HG02885 (cell line): ENCODE measurements around the gene AGBL4.

Source experiments
- ATAC-seq: cut with Tn5 transposase; IDR thresholded peaks from one replicate; pipeline ENCODE4 v1.9.1; 2021; ENCODE audit warnings: mild to moderate bottlenecking; ENCODE audit not compliant: unreplicated experiment, poor library complexity

Gene AGBL4

DNA sequence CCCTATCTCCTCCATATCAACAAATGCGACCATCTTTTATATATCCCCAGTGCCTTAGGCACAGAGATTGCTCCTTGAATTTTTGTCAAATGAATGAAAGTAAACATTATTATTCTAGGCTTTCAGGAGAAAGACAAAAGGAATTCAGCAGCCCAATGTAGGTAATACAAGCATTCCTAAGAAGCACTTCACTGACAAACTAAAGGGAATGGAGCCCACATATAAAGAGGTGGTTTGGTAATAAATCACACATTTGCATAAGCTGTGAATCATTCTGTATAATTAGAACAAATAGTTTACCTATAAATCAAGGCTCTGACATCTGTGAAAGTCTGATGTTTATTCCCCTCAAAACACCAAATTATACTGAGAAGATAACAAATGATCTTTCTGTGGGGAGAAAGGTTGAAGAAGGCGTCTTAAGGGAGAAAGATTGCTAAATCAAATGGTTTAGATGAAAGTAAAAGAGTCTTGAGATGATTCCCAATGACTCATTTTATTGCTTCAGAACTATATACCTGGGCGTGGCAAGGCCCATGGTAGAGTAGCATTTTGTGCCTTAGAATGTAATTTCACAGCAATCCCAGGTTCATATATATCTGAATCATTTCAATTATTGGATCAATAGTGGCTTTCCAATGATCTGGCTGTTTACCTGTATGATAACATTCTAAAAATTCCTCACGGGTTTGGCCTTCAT, 558.1 kb downstream of the AGBL4 start:
- no peak for ATAC-seq

- ATAC-seq: no peak
These were observed 575.6 kb downstream of the AGBL4 start for GRCh38 chr1:49448200-49448599.

DNA sequence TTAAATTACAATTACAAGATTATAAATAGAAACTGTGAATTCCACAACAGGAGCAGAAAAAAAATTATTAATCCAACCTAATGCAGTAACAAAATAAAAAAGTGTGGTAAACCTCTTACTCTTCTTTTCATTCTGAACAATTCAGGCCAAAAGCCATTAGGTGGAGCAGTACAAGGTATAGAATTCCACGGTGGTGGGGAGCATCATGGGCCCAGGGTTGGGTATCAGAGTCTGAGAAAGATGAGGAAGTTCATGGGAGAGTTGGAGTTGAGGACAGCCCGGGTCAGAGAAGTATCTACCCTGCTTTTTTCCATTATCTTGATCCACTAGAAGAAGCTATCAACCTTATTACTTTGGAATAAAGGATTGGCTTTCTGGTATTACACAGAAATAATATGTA, 586.9 kb downstream of the AGBL4 start:
- ATAC-seq: no peak

DNA sequence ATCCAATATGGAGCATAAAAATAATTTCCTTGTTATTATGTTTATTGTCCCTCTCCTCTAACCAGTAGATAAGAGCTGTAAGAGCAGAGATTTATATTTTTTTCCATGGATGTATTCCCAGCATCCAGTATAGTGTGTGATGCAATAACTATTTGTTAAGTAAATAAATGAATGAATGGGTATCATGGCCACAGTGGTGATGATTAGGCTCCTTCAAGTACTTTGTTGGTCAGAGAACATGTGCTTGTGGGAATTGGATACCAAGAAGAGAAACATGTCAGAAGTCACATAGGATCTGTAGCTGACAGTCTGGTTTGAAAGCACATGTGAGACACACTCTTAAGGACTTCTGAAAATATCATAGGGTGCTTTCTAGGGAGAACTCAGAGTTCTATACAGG, 588.5 kb downstream of the AGBL4 start:
- no peak for ATAC-seq

DNA sequence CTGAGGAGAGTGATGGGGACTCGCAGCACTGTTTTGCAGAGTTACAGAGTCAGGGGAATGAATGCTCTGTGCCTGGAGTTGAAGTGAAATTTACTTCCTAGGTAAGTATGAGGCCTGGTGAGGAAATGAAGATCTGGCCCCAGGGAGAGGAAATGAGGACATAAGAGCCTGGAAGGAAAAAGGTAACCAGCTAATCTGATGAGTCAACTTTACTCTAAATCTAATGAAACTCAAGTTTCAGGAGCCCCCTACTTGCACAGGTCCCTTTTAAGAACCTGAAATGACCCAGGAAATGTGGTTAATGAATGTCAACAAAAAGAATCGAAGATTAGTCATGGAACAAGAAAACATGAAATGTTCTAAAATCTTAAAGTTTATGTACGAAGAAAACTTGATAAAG, 599.0 kb downstream of the AGBL4 start:
- no peak for ATAC-seq

GRCh38 chr1:49416758-49417157, 607.0 kb downstream of the AGBL4 start:
- no peak for ATAC-seq

DNA sequence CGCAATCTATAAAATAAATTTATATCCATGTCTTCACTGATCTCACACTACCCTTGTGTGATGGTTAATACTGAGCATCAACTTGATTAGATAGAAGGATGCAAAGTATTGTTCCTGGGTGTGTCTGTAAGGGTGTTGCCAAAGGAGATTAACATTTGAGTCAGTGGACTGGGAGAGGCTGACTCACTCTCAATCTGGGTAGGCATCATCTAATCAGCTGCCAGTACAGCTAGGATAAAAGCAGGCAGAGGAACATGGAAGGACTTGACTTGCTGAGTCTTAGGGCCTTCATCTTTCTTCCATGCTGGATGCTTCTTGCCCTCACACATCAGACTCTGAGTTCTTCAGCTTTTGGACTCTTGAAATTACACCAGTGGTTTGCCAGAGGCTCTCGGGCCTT, 615.4 kb downstream of the AGBL4 start:
- ATAC-seq: no peak

DNA sequence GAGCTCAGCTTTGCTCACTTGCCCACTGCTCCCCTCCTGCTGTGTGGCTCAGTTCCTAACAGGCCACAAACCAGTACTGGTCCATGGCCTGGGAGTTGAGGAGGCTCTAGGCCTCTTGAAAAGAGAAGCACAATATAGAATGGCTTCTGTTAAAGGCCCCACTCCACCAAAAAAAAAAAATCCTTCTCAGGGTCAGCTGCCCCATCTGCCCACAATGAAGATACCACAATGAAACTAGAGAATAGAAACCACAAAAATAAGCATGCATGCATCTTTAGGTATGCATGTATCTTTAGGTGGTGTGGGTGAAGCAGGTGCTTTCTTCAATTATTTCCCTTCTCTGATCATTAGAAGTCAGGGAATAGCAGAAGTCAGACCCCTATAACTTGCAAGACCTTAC, 626.7 kb downstream of the AGBL4 start:
- ATAC-seq: no peak

- no peak for ATAC-seq
These were observed 629.6 kb downstream of the AGBL4 start for GRCh38 chr1:49394200-49394599.

GRCh38 chr1:49389699-49390098, 634.1 kb downstream of the AGBL4 start:
- ATAC-seq: no peak

DNA sequence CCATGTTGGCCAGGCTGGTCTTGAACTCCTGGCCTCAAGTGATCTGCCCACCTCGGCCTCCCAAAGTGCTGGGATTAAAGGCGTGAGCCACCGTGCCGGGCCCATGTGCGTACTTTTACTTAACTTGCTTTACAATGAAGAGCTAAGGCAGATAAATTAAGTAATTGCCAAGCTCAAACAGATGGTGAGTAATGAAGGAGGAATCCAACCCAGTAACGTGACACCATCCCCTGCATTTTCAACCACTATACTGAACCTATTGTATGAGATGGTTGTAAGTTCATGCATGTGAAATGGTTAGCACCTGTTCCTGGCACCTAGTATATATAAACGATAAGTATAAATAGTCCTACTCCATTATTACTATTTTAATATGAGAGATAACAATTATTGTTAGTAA, 659.1 kb downstream of the AGBL4 start:
- ATAC-seq: no peak

GRCh38 chr1:49363628-49364027, 660.1 kb downstream of the AGBL4 start:
- no peak for ATAC-seq

DNA sequence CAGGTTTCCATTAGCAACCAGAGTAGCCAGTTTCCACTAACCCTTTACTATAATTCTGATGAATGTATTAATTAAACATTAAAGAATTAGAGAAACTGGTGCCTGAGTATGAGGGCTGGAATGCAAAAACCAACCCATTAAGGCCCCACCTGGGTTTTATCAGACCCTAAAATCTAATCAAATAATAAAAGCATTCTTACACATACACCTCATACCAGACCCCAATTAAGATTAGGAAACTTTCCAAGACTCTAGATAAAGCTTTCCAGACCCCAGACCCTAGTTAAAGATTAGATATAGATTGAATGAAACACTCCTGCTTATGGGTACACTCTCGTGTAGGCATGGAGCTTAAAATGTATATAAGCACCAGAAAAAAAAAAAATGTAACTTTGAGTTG, 665.7 kb downstream of the AGBL4 start:
- no peak for ATAC-seq

DNA sequence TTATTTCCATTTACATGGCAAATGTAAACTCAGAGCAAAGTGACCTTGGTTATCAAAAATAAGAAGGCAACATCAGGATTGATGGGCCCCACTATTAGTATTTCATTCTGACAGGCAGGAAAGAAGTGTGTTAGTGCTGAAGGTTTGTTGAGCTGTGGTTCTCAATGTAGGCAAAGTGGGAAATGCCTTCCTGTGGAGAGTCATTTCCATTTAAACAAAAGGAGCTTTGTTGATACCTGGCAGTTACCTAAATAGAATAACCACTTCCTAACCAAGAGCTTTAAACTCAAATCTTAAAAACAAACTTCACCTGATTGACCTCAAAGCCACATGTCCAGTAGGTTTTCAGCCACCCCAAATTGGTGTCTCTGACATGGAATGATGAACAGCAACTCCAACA, 667.2 kb downstream of the AGBL4 start:
- ATAC-seq: no peak

DNA sequence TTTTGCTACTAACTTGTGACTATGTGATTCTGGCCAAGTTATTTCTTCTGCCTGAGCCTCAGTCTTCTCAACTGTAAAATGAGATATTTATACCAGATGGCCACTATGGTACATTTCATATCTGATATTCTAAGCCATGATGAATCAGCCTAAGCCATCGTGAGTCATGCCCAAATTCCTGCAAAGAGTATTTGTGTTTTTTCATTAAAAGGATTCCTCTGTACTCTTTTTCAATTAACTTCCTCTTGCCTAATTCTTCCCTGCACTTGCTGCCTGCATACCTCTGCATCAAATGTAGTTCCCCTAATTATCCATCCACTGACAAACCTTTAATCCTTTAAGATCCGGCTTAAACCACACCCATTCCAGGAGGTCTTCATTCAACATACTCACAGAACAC, 672.0 kb downstream of the AGBL4 start:
- ATAC-seq: no peak

GRCh38 chr1:49346767-49347349, 676.9 kb downstream of the AGBL4 start:
- ATAC-seq: no peak

GRCh38 chr1:49340576-49340975, 683.2 kb downstream of the AGBL4 start:
- no peak for ATAC-seq

DNA sequence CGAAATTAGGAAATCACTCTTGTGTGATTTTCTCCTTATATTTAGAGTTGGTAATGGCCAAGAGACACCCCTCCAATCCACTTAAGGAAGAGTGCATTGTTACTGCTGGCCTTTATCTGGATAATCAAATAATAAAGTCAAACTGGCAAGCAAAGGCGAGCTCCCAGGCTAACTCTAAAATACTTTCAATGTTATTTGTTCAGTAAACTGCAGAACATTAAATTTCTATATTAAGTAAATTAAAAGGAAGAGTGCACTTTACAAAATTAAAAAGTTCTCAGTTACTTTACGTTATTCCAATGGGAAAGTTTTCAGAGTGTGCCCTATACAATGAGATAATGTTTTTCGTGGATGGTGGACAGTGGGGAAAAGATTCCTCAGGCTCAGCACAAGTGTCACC, 684.7 kb downstream of the AGBL4 start:
- ATAC-seq: no peak

GRCh38 chr1:49337251-49337650, 686.5 kb downstream of the AGBL4 start:
- ATAC-seq: no peak

DNA sequence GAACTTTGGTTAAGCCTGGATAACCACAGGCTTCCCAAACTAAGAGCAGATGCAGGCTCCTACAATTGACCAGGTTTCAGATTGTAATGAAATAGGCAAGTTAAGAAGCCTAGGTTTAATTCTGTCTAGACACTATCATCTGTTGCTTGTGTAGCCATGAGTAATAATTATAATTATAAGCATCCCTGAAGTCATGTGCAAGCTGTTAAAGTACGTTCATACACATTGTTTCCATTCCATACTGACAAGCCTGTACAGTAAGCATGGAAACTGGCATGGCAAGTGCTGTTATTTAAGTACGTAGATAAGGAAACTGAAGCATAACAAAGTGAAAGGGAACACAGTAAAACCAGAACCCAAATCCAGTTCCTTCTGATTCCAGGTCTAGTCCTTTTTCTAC, 689.8 kb downstream of the AGBL4 start:
- ATAC-seq: no peak

GRCh38 chr1:49331066-49331852, 692.5 kb downstream of the AGBL4 start:
- ATAC-seq: no peak
